Endometrial microvascular endothelial cells (primary cell): ENCODE results near the gene BRSK1. TPM values are rescaled to one million over a fixed set of nuclear protein-coding genes. Genes with fewer than 3 reads are reported as not detected.

Source experiments
- total RNA-seq: library from RNA; depleted of rRNA; stranded (reverse); fragments of >200 nt; gene quantifications from one replicate; pipeline ENCODE4 v1.2.3, GENCODE V29; 2015; ENCODE audit errors: inconsistent ontology term

BRSK1 gene
- total RNA-seq, 1 donor from 2014 or later, result 1.1 TPM

Other genes starting within 250 kb of the BRSK1 start
- gene GP6, start 245.7 kb upstream of the BRSK1 start, total RNA-seq, result not detected
- 9.8 TPM for gene RDH13, start 220.8 kb upstream of the BRSK1 start, total RNA-seq
- gene EPS8L1, start 208.1 kb upstream of the BRSK1 start, total RNA-seq, result 4.7 TPM
- 81.4 TPM for gene PPP1R12C, start 166.4 kb upstream of the BRSK1 start, total RNA-seq
- gene TNNT1, start 134.8 kb upstream of the BRSK1 start, total RNA-seq, result not detected
- gene TNNI3, start 126.3 kb upstream of the BRSK1 start, total RNA-seq, result not detected
- gene DNAAF3, start 117.4 kb upstream of the BRSK1 start, total RNA-seq, result not detected
- gene SYT5, start 103.7 kb upstream of the BRSK1 start, total RNA-seq, result not detected
- gene PTPRH, start 74.5 kb upstream of the BRSK1 start, total RNA-seq, result 1.9 TPM
- 1.1 TPM for gene TMEM86B, start 55.2 kb upstream of the BRSK1 start, total RNA-seq
- gene PPP6R1, start 25.0 kb upstream of the BRSK1 start, total RNA-seq, result 63.8 TPM
- gene HSPBP1, start 3.9 kb upstream of the BRSK1 start, total RNA-seq, result 26.7 TPM
- not detected for gene TMEM150B, start 41.3 kb downstream of the BRSK1 start, total RNA-seq
- 4.3 TPM for gene KMT5C, start 55.9 kb downstream of the BRSK1 start, total RNA-seq
- not detected for gene COX6B2, start 70.7 kb downstream of the BRSK1 start, total RNA-seq
- not detected for gene GARIN5B, start 79.3 kb downstream of the BRSK1 start, total RNA-seq
- gene IL11, start 86.5 kb downstream of the BRSK1 start, total RNA-seq, result not detected
- gene TMEM190, start 92.8 kb downstream of the BRSK1 start, total RNA-seq, result not detected
- not detected for gene TMEM238, start 100.3 kb downstream of the BRSK1 start, total RNA-seq
- 298 TPM for gene RPL28, start 101.9 kb downstream of the BRSK1 start, total RNA-seq
- 101 TPM for gene UBE2S, start 123.8 kb downstream of the BRSK1 start, total RNA-seq
- not detected for gene SHISA7, start 159.3 kb downstream of the BRSK1 start, total RNA-seq
- gene ISOC2, start 177.6 kb downstream of the BRSK1 start, total RNA-seq, result 58.8 TPM
- not detected for gene C19orf85, start 180.8 kb downstream of the BRSK1 start, total RNA-seq
- 4.6 TPM for gene ZNF628, start 192.6 kb downstream of the BRSK1 start, total RNA-seq
- 8.5 TPM for gene NAT14, start 201.2 kb downstream of the BRSK1 start, total RNA-seq
- 1.1 TPM for gene SSC5D, start 204.4 kb downstream of the BRSK1 start, total RNA-seq